GF-D8 (cell line): ENCODE data around the gene NHERF2.

Experiments
- DNase-seq: peaks from one replicate; lab custom pipeline; 2025; lab: John Stamatoyannopoulos, UW

NHERF2 gene

GRCh38 chr16:1991135-1991551, 35.6 kb upstream of the NHERF2 start:
- peak; percentile 47 for DNase-seq

GRCh38 chr16:1991588-1991947, 35.1 kb upstream of the NHERF2 start:
- no peak for DNase-seq

- peak; percentile 83 for DNase-seq
Observed at GRCh38 chr16:1991948-1992703, 34.6 kb upstream of the NHERF2 start.

GRCh38 chr16:1992704-1993317, 33.9 kb upstream of the NHERF2 start:
- DNase-seq: no peak

- DNase-seq: no peak
Observed at GRCh38 chr16:1993731-1994131, 33.0 kb upstream of the NHERF2 start.

GRCh38 chr16:1997494-1998359, 29.0 kb upstream of the NHERF2 start:
- DNase-seq: no peak

GRCh38 chr16:1998360-1998835, 28.3 kb upstream of the NHERF2 start:
- DNase-seq: no peak

GRCh38 chr16:1998852-1999801, 27.6 kb upstream of the NHERF2 start:
- DNase-seq: no peak

GRCh38 chr16:1999866-2000514, 26.7 kb upstream of the NHERF2 start:
- no peak for DNase-seq

- no peak for DNase-seq
Observed at GRCh38 chr16:2001035-2001434, 25.7 kb upstream of the NHERF2 start.

GRCh38 chr16:2001456-2002355, 25.0 kb upstream of the NHERF2 start:
- no peak for DNase-seq

GRCh38 chr16:2002406-2003230, 24.1 kb upstream of the NHERF2 start:
- no peak for DNase-seq

GRCh38 chr16:2003231-2003826, 23.4 kb upstream of the NHERF2 start:
- DNase-seq: no peak

GRCh38 chr16:2003827-2004641, 22.7 kb upstream of the NHERF2 start:
- DNase-seq: peak; percentile 59

- no peak for DNase-seq
Observed at GRCh38 chr16:2004795-2005517, 21.7 kb upstream of the NHERF2 start.

- DNase-seq: no peak
Observed at GRCh38 chr16:2005646-2006045, 21.1 kb upstream of the NHERF2 start.

GRCh38 chr16:2006317-2006716, 20.4 kb upstream of the NHERF2 start:
- no peak for DNase-seq
